Trophoblast cell (in vitro differentiated cells and primary cell): ENCODE results near the gene SH3BP5L.

ENCODE experiments used
- DNase-seq, 2 donors: peaks; one replicate each; pipeline ENCODE4 v3.0.0-alpha.2; 2016
- H2AFZ ChIP-seq: 2 replicates; pipeline ENCODE4 v1.6.1; 2013; ENCODE audit warnings: low read length, moderate library complexity, mild to moderate bottlenecking; ENCODE audit not compliant: insufficient read depth, poor library complexity
- H2AK5ac ChIP-seq: 2 replicates; pipeline ENCODE4 v1.6.1; 2013; ENCODE audit warnings: mild to moderate bottlenecking, low read length
- H2BK120ac ChIP-seq: 2 replicates; pipeline ENCODE4 v1.6.1; 2013; ENCODE audit warnings: low read length, mild to moderate bottlenecking, moderate library complexity; ENCODE audit not compliant: insufficient read depth, poor library complexity
- H2BK12ac ChIP-seq: 2 replicates; pipeline ENCODE4 v1.6.1; 2013; ENCODE audit warnings: mild to moderate bottlenecking, low read length, moderate library complexity
- H2BK5ac ChIP-seq: 2 replicates; pipeline ENCODE4 v1.6.1; 2013; ENCODE audit warnings: low read length, low read depth, moderate library complexity, mild to moderate bottlenecking; ENCODE audit not compliant: poor library complexity
- H3K14ac ChIP-seq: 2 replicates; pipeline ENCODE4 v1.6.1; 2013; ENCODE audit warnings: mild to moderate bottlenecking, low read length
- H3K18ac ChIP-seq: 2 replicates; pipeline ENCODE4 v1.6.1; 2013; ENCODE audit warnings: mild to moderate bottlenecking, low read length
- H3K23ac ChIP-seq: 2 replicates; pipeline ENCODE4 v1.6.1; 2013; ENCODE audit warnings: low read length
- H3K27ac ChIP-seq: 2 replicates; pipeline ENCODE4 v1.5.1; 2013; ENCODE audit warnings: low read depth, mild to moderate bottlenecking, inconsistent platforms, low read length, moderate library complexity
- H3K27me3 ChIP-seq: 2 replicates; pipeline ENCODE4 v1.6.1; 2013; ENCODE audit warnings: inconsistent platforms, mild to moderate bottlenecking, low read length, moderate library complexity; ENCODE audit not compliant: insufficient read depth
- H3K36me3 ChIP-seq, 2 experiments: 1 replicate in 1 of 2; 2 replicates in 1 of 2; pipeline ENCODE4 v1.6.1; 2013; ENCODE audit warnings: low read length in 2 of 2, mild to moderate bottlenecking in 2 of 2, moderate library complexity in 1 of 2; ENCODE audit not compliant: insufficient read depth in 2 of 2, control insufficient read depth in 1 of 2
- H3K4ac ChIP-seq: 2 replicates; pipeline ENCODE4 v1.6.1; 2013; ENCODE audit warnings: low read depth, mild to moderate bottlenecking, low read length, moderate library complexity
- H3K4me1 ChIP-seq, 2 experiments: 1 replicate in 1 of 2; 2 replicates in 1 of 2; pipeline ENCODE4 v1.6.1; 2013; ENCODE audit warnings: low read length in 2 of 2, mild to moderate bottlenecking in 2 of 2, moderate library complexity in 1 of 2; ENCODE audit not compliant: insufficient read depth in 2 of 2, control insufficient read depth in 1 of 2
- H3K4me2 ChIP-seq: 2 replicates; pipeline ENCODE4 v1.6.1; 2013; ENCODE audit warnings: inconsistent platforms, mild to moderate bottlenecking, low read length, moderate library complexity
- H3K4me3 ChIP-seq: 2 replicates; pipeline ENCODE4 v1.5.1; 2013; ENCODE audit warnings: mild to moderate bottlenecking, low read depth, low read length, inconsistent platforms
- H3K79me1 ChIP-seq: one replicate; pipeline ENCODE4 v1.6.1; 2013; ENCODE audit warnings: low read length
- H3K79me2 ChIP-seq: 2 replicates; pipeline ENCODE4 v1.6.1; 2013; ENCODE audit warnings: low read length, mild to moderate bottlenecking; ENCODE audit not compliant: control insufficient read depth, insufficient read depth, poor library complexity
- H3K9ac ChIP-seq: 2 replicates; pipeline ENCODE4 v1.6.1; 2013; ENCODE audit warnings: mild to moderate bottlenecking, low read length
- H3K9me3 ChIP-seq: 2 replicates; pipeline ENCODE4 v1.6.1; 2013; ENCODE audit warnings: low read depth, mild to moderate bottlenecking, control low read depth, inconsistent platforms, low read length; ENCODE audit not compliant: insufficient read depth
- H4K12ac ChIP-seq: 2 replicates; pipeline ENCODE4 v1.6.1; 2013; ENCODE audit warnings: low read depth, mild to moderate bottlenecking, low read length, moderate library complexity
- H4K8ac ChIP-seq: 2 replicates; pipeline ENCODE4 v1.6.1; 2013; ENCODE audit warnings: low read depth, mild to moderate bottlenecking, low read length, moderate library complexity
- H4K91ac ChIP-seq: one replicate; pipeline ENCODE4 v1.6.1; 2013; ENCODE audit warnings: low read depth, mild to moderate bottlenecking, low read length, moderate library complexity
- WGBS: extraction: QIAGEN DNeasy Blood & Tissue Kit; methylation state at CpG from one replicate; pipeline ENCODE4 v1.1.7; 2013; ENCODE audit warnings: missing lambda C conversion rate; ENCODE audit not compliant: insufficient read length, insufficient coverage; ENCODE audit errors: extremely low coverage; 5-methylcytosine and 5-hydroxymethylcytosine counted together

The SH3BP5L gene

GRCh38 chr1:248813546-248813945 is 12.2 kb downstream of the SH3BP5L start:
- Histone ChIP-seq H3K36me3 (peaks cover 51 to 65% of the 10 kb centered on the region in 2 experiments), H2AK5ac (no peak overlapping the region), H3K9me3 (no peaks in the 10 kb centered on the region), H3K23ac (no peak overlapping the region), H2BK12ac (no peak overlapping the region), H3K9ac (no peak overlapping the region), H3K4me3 (no peak overlapping the region), H4K91ac (no peak overlapping the region), H2BK5ac (no peak overlapping the region), H4K12ac (no peak overlapping the region), H3K27me3 (no peaks in the 10 kb centered on the region), H3K79me1 (no peaks in the 10 kb centered on the region), H3K4me2 (no peak overlapping the region), H3K79me2 (no peaks in the 10 kb centered on the region), H3K4me1 (no peaks in the 10 kb centered on the region), H4K8ac (no peak overlapping the region), H3K4ac (no peak overlapping the region), H3K27ac (no peak overlapping the region), H3K18ac (no peak overlapping the region), H3K14ac (no peak overlapping the region), H2AFZ (no peak overlapping the region), H2BK120ac (no peak overlapping the region)
- no CpG with 5 or more reads among the region's 8 CpGs for WGBS
- no peak for DNase-seq

- no peak overlapping the region for H3K27ac ChIP-seq
- no peak overlapping the region for H4K91ac ChIP-seq
- H2BK12ac ChIP-seq: no peak overlapping the region
- no peaks in the 10 kb centered on the region for H3K4me1 ChIP-seq
- H3K79me2 ChIP-seq: no peaks in the 10 kb centered on the region
- H3K23ac ChIP-seq: no peak overlapping the region
- WGBS: no CpG with 5 or more reads among the region's 23 CpGs
- H2BK120ac ChIP-seq: no peak overlapping the region
- no peaks in the 10 kb centered on the region for H3K79me1 ChIP-seq
- no peak overlapping the region for H3K4me2 ChIP-seq
- H3K9ac ChIP-seq: no peak overlapping the region
- H3K18ac ChIP-seq: no peak overlapping the region
- H3K36me3 ChIP-seq: peaks cover 51 to 65% of the 10 kb centered on the region in 2 experiments
- no peak overlapping the region for H2BK5ac ChIP-seq
- no peak overlapping the region for H3K4me3 ChIP-seq
- H2AFZ ChIP-seq: no peak overlapping the region
- DNase-seq: no peak
- no peaks in the 10 kb centered on the region for H3K27me3 ChIP-seq
- H3K4ac ChIP-seq: no peak overlapping the region
- no peak overlapping the region for H2AK5ac ChIP-seq
- H3K14ac ChIP-seq: no peak overlapping the region
- H3K9me3 ChIP-seq: no peaks in the 10 kb centered on the region
- no peak overlapping the region for H4K8ac ChIP-seq
- no peak overlapping the region for H4K12ac ChIP-seq
Measured at GRCh38 chr1:248812736-248813425, 12.8 kb downstream of the SH3BP5L start.

GRCh38 chr1:248811514-248812490 is 13.9 kb downstream of the SH3BP5L start:
- Histone ChIP-seq H4K8ac (no peak overlapping the region), H3K79me2 (no peaks in the 10 kb centered on the region), H2AFZ (no peak overlapping the region), H3K9me3 (peaks cover 2% of the 10 kb centered on the region), H3K18ac (no peak overlapping the region), H3K4ac (no peak overlapping the region), H2BK5ac (no peak overlapping the region), H2BK120ac (no peak overlapping the region), H3K4me2 (no peak overlapping the region), H3K36me3 (peaks cover 46 to 57% of the 10 kb centered on the region in 2 experiments), H3K9ac (no peak overlapping the region), H4K12ac (no peak overlapping the region), H2BK12ac (no peak overlapping the region), H3K23ac (no peak overlapping the region), H3K27ac (no peak overlapping the region), H2AK5ac (no peak overlapping the region), H3K79me1 (no peaks in the 10 kb centered on the region), H3K4me1 (no peaks in the 10 kb centered on the region), H3K4me3 (no peak overlapping the region), H3K14ac (no peak overlapping the region), H3K27me3 (no peaks in the 10 kb centered on the region), H4K91ac (no peak overlapping the region)
- DNase-seq: no peak
- WGBS: no CpG with 5 or more reads among the region's 57 CpGs

GRCh38 chr1:248810727-248811513 is 14.8 kb downstream of the SH3BP5L start:
- no peaks in the 10 kb centered on the region for H3K79me2 ChIP-seq
- H4K8ac ChIP-seq: no peak overlapping the region
- no peak overlapping the region for H2AK5ac ChIP-seq
- DNase-seq: no peak
- no CpG with 5 or more reads among the region's 12 CpGs for WGBS
- H3K14ac ChIP-seq: no peak overlapping the region
- no peak overlapping the region for H3K4ac ChIP-seq
- H2AFZ ChIP-seq: no peak overlapping the region
- no peak overlapping the region for H3K9ac ChIP-seq
- H3K36me3 ChIP-seq: peaks cover 40 to 50% of the 10 kb centered on the region in 2 experiments
- no peak overlapping the region for H4K91ac ChIP-seq
- no peaks in the 10 kb centered on the region for H3K4me1 ChIP-seq
- no peaks in the 10 kb centered on the region for H3K27me3 ChIP-seq
- H3K4me2 ChIP-seq: no peak overlapping the region
- no peak overlapping the region for H4K12ac ChIP-seq
- H3K79me1 ChIP-seq: no peaks in the 10 kb centered on the region
- H3K27ac ChIP-seq: no peak overlapping the region
- H2BK5ac ChIP-seq: no peak overlapping the region
- H3K9me3 ChIP-seq: peaks cover 2% of the 10 kb centered on the region
- H2BK12ac ChIP-seq: no peak overlapping the region
- H3K23ac ChIP-seq: no peak overlapping the region
- no peak overlapping the region for H3K18ac ChIP-seq
- no peak overlapping the region for H3K4me3 ChIP-seq
- H2BK120ac ChIP-seq: no peak overlapping the region
